ENCODE data around the gene HK2.
"Not testable (repeated sequence)": the region's sequence is repeated elsewhere in the genome, so short reads cannot be mapped to it uniquely, and the experiment has no call there.

Gene HK2

GRCh38 chr2:74833418-74834233 lies at the start of gene HK2:
HK2 (plus strand) TSS chr2:74834127; CDS start chr2:74834581, 454 bp downstream.
- no peak for DNase-seq

- DNase-seq: no peak
Measured at GRCh38 chr2:74789271-74789670, 44.7 kb upstream of the HK2 start.

- DNase-seq: no peak
Measured at GRCh38 chr2:74792282-74792681, 41.6 kb upstream of the HK2 start.

GRCh38 chr2:74794878-74795277 lies 39.0 kb upstream of the HK2 start:
- DNase-seq: not testable (repeated sequence)

- no peak for DNase-seq
Measured at GRCh38 chr2:74806355-74806839, 27.5 kb upstream of the HK2 start.

- DNase-seq: no peak
Measured at GRCh38 chr2:74806920-74807319, 27.0 kb upstream of the HK2 start.

- DNase-seq: no peak
Measured at GRCh38 chr2:74812787-74813590, 20.9 kb upstream of the HK2 start.

GRCh38 chr2:74814102-74814501 lies 19.8 kb upstream of the HK2 start:
- no peak for DNase-seq

GRCh38 chr2:74815941-74816340 lies 18.0 kb upstream of the HK2 start:
- no peak for DNase-seq

GRCh38 chr2:74816540-74817303 lies 17.2 kb upstream of the HK2 start:
- peak; percentile 79 for DNase-seq

- peak; percentile 79 for DNase-seq
Measured at GRCh38 chr2:74817304-74817675, 16.6 kb upstream of the HK2 start.

GRCh38 chr2:74819702-74820101 lies 14.2 kb upstream of the HK2 start:
- DNase-seq: no peak

GRCh38 chr2:74821177-74822126 lies 12.5 kb upstream of the HK2 start:
- DNase-seq: no peak

- no peak for DNase-seq
Measured at GRCh38 chr2:74822771-74823566, 11.0 kb upstream of the HK2 start.

- no peak for DNase-seq
Measured at GRCh38 chr2:74824679-74825078, 9.2 kb upstream of the HK2 start.

GRCh38 chr2:74828543-74828942 lies 5.4 kb upstream of the HK2 start:
- DNase-seq: no peak

GRCh38 chr2:74831693-74832530 lies 2.0 kb upstream of the HK2 start:
- DNase-seq: peak; percentile 46

- DNase-seq: not testable (repeated sequence)
Measured at GRCh38 chr2:74834234-74834791, 386 bp downstream of the HK2 start.
